Stomach (tissue), 9 donors: Measurements from ENCODE around the gene TTC13. TPM values are rescaled to one million over a fixed set of nuclear protein-coding genes. Genes with fewer than 3 reads are reported as not detected.
A peak's percentile ranks its signal among the peaks of the same experiment; 100 is the strongest.

Source experiments
- DNase-seq, 2 donors: peaks; one replicate each; pipeline versions ENCODE4 v3.0.0 to v3.0.0-alpha.2; 2013 to 2019
- H3K27ac ChIP-seq, 5 donors: fragments of 200-600 bp in 4 of 5; sonication (generic) in 4 of 5; one replicate each; pipeline ENCODE4 v1.5.1; 2013 to 2019; ENCODE audit warnings: mild to moderate bottlenecking in 1 of 5, moderate library complexity in 1 of 5
- H3K27me3 ChIP-seq, 3 donors: fragments of 200-600 bp; sonication (generic); one replicate each; pipeline ENCODE4 v1.5.1; 2017 to 2019; ENCODE audit warnings: mixed run types in 1 of 3
- H3K36me3 ChIP-seq, 4 donors: fragments of 200-600 bp; sonication (generic); 1 replicate in 3 of 4; 2 replicates in 1 of 4; pipeline ENCODE4 v1.5.1; 2016 to 2019
- H3K4me1 ChIP-seq, 4 donors: fragments of 200-600 bp; sonication (generic); one replicate each; pipeline ENCODE4 v1.5.1; 2016 to 2019
- H3K4me3 ChIP-seq, 4 donors: fragments of 200-600 bp; sonication (generic) in 3 of 4; one replicate each; pipeline ENCODE4 v1.5.1; 2016 to 2019; ENCODE audit warnings: mild to moderate bottlenecking in 1 of 4
- H3K9me3 ChIP-seq, 4 donors: fragments of 200-600 bp; sonication (generic); one replicate each; pipeline ENCODE4 v1.5.1; 2016 to 2019
- CTCF ChIP-seq, 7 experiments: fragments of 450-650 bp in 4 of 7; fragments of 200-600 bp in 3 of 7; sonication (generic) in 3 of 7; IDR thresholded peaks; one replicate each; pipeline ENCODE4 v1.5.1; 2016 to 2019; ENCODE audit warnings: antibody characterized with exemption in 7 of 7, control low read depth in 2 of 7, mild to moderate bottlenecking in 1 of 7
- EP300 ChIP-seq: sonication (generic); formaldehyde crosslinking; IDR thresholded peaks from one replicate; pipeline ENCODE4 v1.6.1; 2017; ENCODE audit warnings: antibody characterized with exemption
- POLR2A ChIP-seq, 4 donors: fragments of 450-650 bp; IDR thresholded peaks; one replicate each; pipeline ENCODE4 v1.6.1; 2016; ENCODE audit warnings: antibody characterized with exemption in 4 of 4, control low read depth in 2 of 4, mild to moderate bottlenecking in 1 of 4, moderate library complexity in 1 of 4
- POLR2AphosphoS5 ChIP-seq, 3 donors: sonication (generic); formaldehyde crosslinking; IDR thresholded peaks; one replicate each; pipeline ENCODE4 v1.6.1; 2016; ENCODE audit warnings: antibody characterized with exemption in 3 of 3
- WGBS, 5 donors: extraction: QIAGEN DNeasy Blood & Tissue Kit in 3 of 5; methylation state at CpG; one replicate each; pipeline versions ENCODE4 v1.1.5 to v1.1.7; 2013 to 2018; 5-methylcytosine and 5-hydroxymethylcytosine counted together
- intact Hi-C: fragments of 100-400 bp; cut with DNase I; formaldehyde crosslinking; loops from one replicate; pipeline ENCODE4 v1.15.1; 2023; ENCODE audit warnings: low total_unique reads
- polyA plus RNA-seq, 3 donors: library from polyadenylated mRNA; stranded (reverse); fragments of 200-250 nt; gene quantifications; one replicate each; pipeline ENCODE4 v1.2.3, GENCODE V29; 2013
- total RNA-seq, 5 donors: library from RNA; depleted of rRNA; stranded (reverse); fragments of >200 nt; gene quantifications; one replicate each; pipeline versions ENCODE4 v1.1.0 to v1.2.3, GENCODE V29; 2014 to 2016
- donor health status: healthy with polysubstance abuse.
- donor health status: Bipolar disorder and iron deficiency.
- donor health status: healthy.

Gene TTC13
- total and polyA plus RNA-seq, 8 donors = 2.1 to 117 (median 35.4) TPM

- H3K4me1 ChIP-seq = peaks cover 0 to 6% (median 0%) of the 10 kb centered on the region in 4 donors
- TF ChIP-seq POLR2A (IDR thresholded peaks at IDR 0.05) (no peak), CTCF (IDR thresholded peaks at IDR 0.05) (no peak), POLR2AphosphoS5 (IDR thresholded peaks at IDR 0.05) (no peak), EP300 (no peak)
- H3K4me3 ChIP-seq = no peak overlapping the region
- no peak for DNase-seq
- H3K36me3 ChIP-seq = peaks cover 0 to 6% (median 0%) of the 10 kb centered on the region in 4 donors
- H3K27me3 ChIP-seq = no peaks in the 10 kb centered on the region
- no peaks in the 10 kb centered on the region for H3K9me3 ChIP-seq
- 82 to 92% (median 85%) methylated on average over 8 of the region's 8 CpGs for WGBS, 5 donors
- intact Hi-C loops = no loop called here
- H3K27ac ChIP-seq = no peak overlapping the region
These were observed 79.9 kb downstream of the TTC13 start for GRCh38 chr1:230898748-230899147.

GRCh38 chr1:230898144-230898543 is 80.5 kb downstream of the TTC13 start:
- no peak for DNase-seq
- no peak overlapping the region for H3K4me3 ChIP-seq
- intact Hi-C loops = no loop called here
- no peaks in the 10 kb centered on the region for H3K9me3 ChIP-seq
- peaks cover 0 to 6% (median 0%) of the 10 kb centered on the region in 4 donors for H3K4me1 ChIP-seq
- TF ChIP-seq CTCF (IDR thresholded peaks at IDR 0.05) (no peak), EP300 (no peak), POLR2A (IDR thresholded peaks at IDR 0.05) (no peak), POLR2AphosphoS5 (IDR thresholded peaks at IDR 0.05) (no peak)
- H3K27ac ChIP-seq = no peak overlapping the region
- no peaks in the 10 kb centered on the region for H3K36me3 ChIP-seq
- no peaks in the 10 kb centered on the region for H3K27me3 ChIP-seq
- 89 to 96% (median 94%) methylated on average over 4 of the region's 4 CpGs for WGBS, 5 donors

- intact Hi-C loops = no loop called here
- Histone ChIP-seq H3K9me3 (no peaks in the 10 kb centered on the region), H3K27ac (peak overlapping the region in 1 of 5 donors; percentile 11), H3K4me3 (no peak overlapping the region), H3K27me3 (no peaks in the 10 kb centered on the region), H3K4me1 (peaks cover 0 to 6% (median 0%) of the 10 kb centered on the region in 4 donors), H3K36me3 (no peaks in the 10 kb centered on the region)
- 29 to 50% (median 38%) methylated on average over 1 of the region's 1 CpG for WGBS, 5 donors
- DNase-seq = peak in 1 of 2 donors; percentile 53
- no peak for TF ChIP-seq POLR2AphosphoS5 (IDR thresholded peaks at IDR 0.05)
- no peak for TF ChIP-seq CTCF (IDR thresholded peaks at IDR 0.05)
- TF ChIP-seq EP300 = no peak
- no peak for TF ChIP-seq POLR2A (IDR thresholded peaks at IDR 0.05)
These were observed 81.9 kb downstream of the TTC13 start for GRCh38 chr1:230896779-230897178.

GRCh38 chr1:230895452-230895851 is 83.2 kb downstream of the TTC13 start:
- intact Hi-C loops = no loop called here
- TF ChIP-seq POLR2AphosphoS5 (IDR thresholded peaks at IDR 0.05) (no peak), EP300 (no peak), CTCF (IDR thresholded peaks at IDR 0.05) (no peak), POLR2A (IDR thresholded peaks at IDR 0.05) (no peak)
- Histone ChIP-seq H3K27me3 (no peaks in the 10 kb centered on the region), H3K36me3 (no peaks in the 10 kb centered on the region), H3K9me3 (no peaks in the 10 kb centered on the region), H3K4me1 (peaks cover 0 to 10% (median 0%) of the 10 kb centered on the region in 4 donors), H3K27ac (no peak overlapping the region), H3K4me3 (no peak overlapping the region)
- DNase-seq = no peak
- 88 to 92% (median 91%) methylated on average over 2 of the region's 2 CpGs for WGBS, 5 donors
